Cardiac ventricle fibroblast (primary cell): Measurements from ENCODE around the gene OR6C2. TPM values are rescaled to one million over a fixed set of nuclear protein-coding genes. Genes with fewer than 3 reads are reported as not detected.

Experiments
- total RNA-seq: library from RNA; depleted of rRNA; stranded (reverse); fragments of >200 nt; gene quantifications from 2 replicates; pipeline ENCODE4 v1.2.3, GENCODE V29; 2015

The OR6C2 gene
- total RNA-seq, result not detected in 2 replicates

GRCh38 chr12:55443776-55444175 is at the start of gene OR6C2:
OR6C2 (plus strand) TSS chr12:55444076; CDS start chr12:55452214, 8,138 bp downstream.

GRCh38 chr12:55400229-55400628 is 43.6 kb upstream of the OR6C2 start, which contains the start of gene OR6C65:
OR6C65 (plus strand) TSS chr12:55400529; CDS start chr12:55400529, 0 bp downstream.

GRCh38 chr12:55425954-55426353 is 17.9 kb upstream of the OR6C2 start, which contains the start of gene OR6C76:
OR6C76 (plus strand) TSS chr12:55426254; CDS start chr12:55426254, 0 bp downstream.

GRCh38 chr12:55470088-55470829 is 26.4 kb downstream of the OR6C2 start, which contains the start of gene OR6C70:
OR6C70 (minus strand) TSS chr12:55470138; CDS start chr12:55470138, 0 bp downstream.

GRCh38 chr12:55492078-55492477 is 48.2 kb downstream of the OR6C2 start, which contains the start of gene OR6C68:
OR6C68 (plus strand) TSS chr12:55492378; CDS start chr12:55492378, 0 bp downstream.

Other genes with a start within 250 kb of the OR6C2 start
- not detected in 2 replicates for gene OR10A7, start 223.1 kb upstream of the OR6C2 start, total RNA-seq
- gene OR6C74, start 199.5 kb upstream of the OR6C2 start, total RNA-seq, result not detected in 2 replicates
- gene OR6C6, start 147.5 kb upstream of the OR6C2 start, total RNA-seq, result not detected in 2 replicates
- gene OR6C1, start 129.7 kb upstream of the OR6C2 start, total RNA-seq, result not detected in 2 replicates
- gene OR6C3, start 113.3 kb upstream of the OR6C2 start, total RNA-seq, result not detected in 2 replicates
- gene OR6C75, start 81.1 kb upstream of the OR6C2 start, total RNA-seq, result not detected in 2 replicates
- gene OR6C65, start 43.5 kb upstream of the OR6C2 start, total RNA-seq, result not detected in 2 replicates
- not detected in 2 replicates for gene OR6C76, start 17.8 kb upstream of the OR6C2 start, total RNA-seq
- gene OR6C70, start 26.1 kb downstream of the OR6C2 start, total RNA-seq, result not detected in 2 replicates
- gene OR6C68, start 48.3 kb downstream of the OR6C2 start, total RNA-seq, result not detected in 2 replicates
- not detected in 2 replicates for gene OR6C4, start 105.5 kb downstream of the OR6C2 start, total RNA-seq
- gene OR2AP1, start 128.4 kb downstream of the OR6C2 start, total RNA-seq, result not detected in 2 replicates
- gene OR10P1, start 192.8 kb downstream of the OR6C2 start, total RNA-seq, result not detected in 2 replicates